Cardiac fibroblast (primary cell): ENCODE results near the gene SLC30A9.

Experiments
- DNase-seq, 2 donors: peaks; one replicate each; pipeline versions ENCODE4 v3.0.0 to v3.0.0-alpha.2; 2010; ENCODE audit warnings: low read depth in 2 of 2
- H3K4me3 ChIP-seq, 2 donors: replicated peaks in 1 of 2; 1 replicate in 1 of 2; 2 replicates in 1 of 2; pipeline ENCODE4 v1.5.1; 2011; ENCODE audit warnings: low read depth in 2 of 2, low read length in 2 of 2, mild to moderate bottlenecking in 2 of 2, moderate library complexity in 1 of 2
- CTCF ChIP-seq: IDR thresholded peaks from one replicate; pipeline ENCODE4 v1.5.1; 2011; ENCODE audit warnings: low read depth, mild to moderate bottlenecking, low read length, inconsistent platforms

The SLC30A9 gene

GRCh38 chr4:41964401-41964800, 25.9 kb upstream of the SLC30A9 start:
- H3K4me3 ChIP-seq: no peak overlapping the region
- TF ChIP-seq CTCF: no peak
- DNase-seq: no peak

- no peak overlapping the region for H3K4me3 ChIP-seq
- DNase-seq: no peak
- TF ChIP-seq CTCF: no peak
Measured at GRCh38 chr4:41967392-41967791, 22.9 kb upstream of the SLC30A9 start.

- DNase-seq: no peak
- no peak for TF ChIP-seq CTCF
- H3K4me3 ChIP-seq: no peak overlapping the region
Measured at GRCh38 chr4:41969671-41970070, 20.7 kb upstream of the SLC30A9 start.

GRCh38 chr4:41975341-41975740, 15.0 kb upstream of the SLC30A9 start:
- no peak overlapping the region for H3K4me3 ChIP-seq
- no peak for DNase-seq
- no peak for TF ChIP-seq CTCF

- no peak overlapping the region for H3K4me3 ChIP-seq
- DNase-seq: no peak
- TF ChIP-seq CTCF: no peak
Measured at GRCh38 chr4:41976775-41977516, 13.4 kb upstream of the SLC30A9 start.

GRCh38 chr4:41977709-41978108, 12.6 kb upstream of the SLC30A9 start:
- peak; percentile 6 to 52 for DNase-seq
- no peak overlapping the region for H3K4me3 ChIP-seq
- TF ChIP-seq CTCF: no peak

- H3K4me3 ChIP-seq: no peak within 1 kb of the TSS
- DNase-seq: no peak
- no peak for TF ChIP-seq CTCF
Measured at GRCh38 chr4:41981456-41981855, 8.9 kb upstream of the SLC30A9 start, which contains the start of gene DCAF4L1. TSS of gene DCAF4L1 (plus strand) at chr4:41981756. CDS start at chr4:41981793, 37 bp downstream.
